ENCODE measurements around the gene AMN. TPM values are rescaled to one million over a fixed set of nuclear protein-coding genes. Genes with fewer than 3 reads are reported as not detected.

The AMN gene
- total RNA-seq, 2 experiments from 2014 or later = 1.0 to 1.4 TPM

DNA sequence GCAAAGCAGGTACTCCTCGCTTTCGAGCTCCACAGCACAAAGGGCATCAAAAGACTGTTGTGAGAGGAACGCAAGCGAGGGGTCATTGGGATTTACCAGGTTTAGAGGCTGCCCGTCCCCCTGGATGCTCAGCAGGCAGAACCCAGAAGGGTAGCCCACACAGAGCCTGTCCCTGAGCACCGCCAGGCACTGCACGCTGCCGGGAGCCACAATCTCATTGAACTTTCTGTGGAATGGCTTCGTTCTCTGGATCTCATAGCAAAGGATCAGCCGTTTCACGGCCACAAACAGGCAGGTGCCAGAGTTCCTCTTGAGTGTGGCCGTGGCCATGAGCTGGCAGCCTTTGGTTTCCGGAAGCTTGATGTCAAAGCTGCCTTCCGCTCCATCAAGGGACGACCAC, 21.5 kb downstream of the AMN start:
- Mint-ChIP-seq H3K9me3 (no peaks in the 10 kb centered on the region), H3K27ac (no peak overlapping the region), H3K36me3 (ENCODE audit: low read depth) (no peaks in the 10 kb centered on the region), H3K27me3 (no peaks in the 10 kb centered on the region), H3K4me1 (ENCODE audit: low read depth) (peaks cover 12% of the 10 kb centered on the region), H3K4me3 (no peak overlapping the region)
- DNase-seq (no peak), ATAC-seq (no peak)
- CTCF ChIA-PET = no interaction called here
- intact Hi-C loops (cut with micrococcal nuclease) = no loop called here
- TF ChIP-seq, protein P1, sequence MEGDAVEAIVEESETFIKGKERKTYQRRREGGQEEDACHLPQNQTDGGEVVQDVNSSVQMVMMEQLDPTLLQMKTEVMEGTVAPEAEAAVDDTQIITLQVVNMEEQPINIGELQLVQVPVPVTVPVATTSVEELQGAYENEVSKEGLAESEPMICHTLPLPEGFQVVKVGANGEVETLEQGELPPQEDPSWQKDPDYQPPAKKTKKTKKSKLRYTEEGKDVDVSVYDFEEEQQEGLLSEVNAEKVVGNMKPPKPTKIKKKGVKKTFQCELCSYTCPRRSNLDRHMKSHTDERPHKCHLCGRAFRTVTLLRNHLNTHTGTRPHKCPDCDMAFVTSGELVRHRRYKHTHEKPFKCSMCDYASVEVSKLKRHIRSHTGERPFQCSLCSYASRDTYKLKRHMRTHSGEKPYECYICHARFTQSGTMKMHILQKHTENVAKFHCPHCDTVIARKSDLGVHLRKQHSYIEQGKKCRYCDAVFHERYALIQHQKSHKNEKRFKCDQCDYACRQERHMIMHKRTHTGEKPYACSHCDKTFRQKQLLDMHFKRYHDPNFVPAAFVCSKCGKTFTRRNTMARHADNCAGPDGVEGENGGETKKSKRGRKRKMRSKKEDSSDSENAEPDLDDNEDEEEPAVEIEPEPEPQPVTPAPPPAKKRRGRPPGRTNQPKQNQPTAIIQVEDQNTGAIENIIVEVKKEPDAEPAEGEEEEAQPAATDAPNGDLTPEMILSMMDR (IDR thresholded peaks at IDR 0.05) = no peak
- POLR2A ChIA-PET = interaction anchor here (0.5 to 1.4 kb wide), 2 partner anchors 9 to 467 kb away, joined by 3 read pairs; no protein-coding TSS in a partner anchor

DNA sequence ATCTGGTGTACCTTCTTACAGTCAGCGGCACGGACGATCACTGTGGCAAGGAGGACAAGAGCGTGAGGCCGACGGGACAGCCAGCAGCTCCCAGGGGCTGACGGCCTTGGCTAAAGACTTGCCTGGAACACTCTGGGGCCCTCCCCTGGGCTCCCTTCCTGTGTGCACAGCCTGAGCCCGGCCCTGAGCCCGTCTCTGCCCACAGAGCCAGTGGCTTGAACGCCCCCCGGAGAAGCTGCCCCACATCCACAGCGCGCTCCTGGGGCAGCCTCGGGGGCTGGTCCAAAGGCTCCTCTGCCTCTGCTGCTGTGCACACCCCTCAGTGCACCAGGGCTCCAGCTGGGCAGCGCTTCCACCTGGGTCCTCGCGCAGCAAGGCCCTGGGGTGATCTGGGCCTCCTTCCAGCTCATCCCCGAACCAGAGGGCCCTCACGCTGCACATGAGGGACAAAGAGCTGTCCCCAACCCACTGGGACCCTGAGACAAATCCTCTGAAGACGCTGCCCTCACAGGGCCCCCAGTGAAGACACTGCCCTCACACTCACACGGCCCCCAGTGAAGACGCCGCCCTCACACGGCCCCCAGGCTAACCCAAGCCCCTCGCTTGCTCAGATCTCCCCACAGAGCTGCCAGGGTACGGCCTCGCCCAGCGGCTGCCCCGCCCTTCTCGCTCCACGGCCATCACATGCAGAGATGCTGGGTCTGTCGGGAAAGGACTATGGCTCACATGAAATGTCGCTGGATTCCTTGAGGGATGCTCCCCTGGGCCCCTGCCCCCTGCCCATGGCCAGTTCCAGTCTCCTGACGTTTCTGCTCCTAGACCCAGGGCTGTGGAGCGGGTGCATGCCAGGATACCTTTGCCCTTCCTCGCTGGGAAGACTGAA, 22.2 kb downstream of the AMN start:
- Mint-ChIP-seq H3K9me3 (no peaks in the 10 kb centered on the region), H3K36me3 (ENCODE audit: low read depth) (no peaks in the 10 kb centered on the region), H3K27me3 (no peaks in the 10 kb centered on the region), H3K4me3 (no peak overlapping the region), H3K4me1 (ENCODE audit: low read depth) (peaks cover 18% of the 10 kb centered on the region), H3K27ac (no peak overlapping the region)
- ChIA-PET CTCF (no interaction called here), POLR2A (interaction anchor here (1.4 kb wide), 1 partner anchor 9 kb away, joined by 3 read pairs; no protein-coding TSS in a partner anchor)
- TF ChIP-seq, protein P1 (IDR thresholded peaks at IDR 0.05) = no peak
- intact Hi-C loops (cut with micrococcal nuclease) = no loop called here
- ATAC-seq = no peak
- DNase-seq = no peak

DNA sequence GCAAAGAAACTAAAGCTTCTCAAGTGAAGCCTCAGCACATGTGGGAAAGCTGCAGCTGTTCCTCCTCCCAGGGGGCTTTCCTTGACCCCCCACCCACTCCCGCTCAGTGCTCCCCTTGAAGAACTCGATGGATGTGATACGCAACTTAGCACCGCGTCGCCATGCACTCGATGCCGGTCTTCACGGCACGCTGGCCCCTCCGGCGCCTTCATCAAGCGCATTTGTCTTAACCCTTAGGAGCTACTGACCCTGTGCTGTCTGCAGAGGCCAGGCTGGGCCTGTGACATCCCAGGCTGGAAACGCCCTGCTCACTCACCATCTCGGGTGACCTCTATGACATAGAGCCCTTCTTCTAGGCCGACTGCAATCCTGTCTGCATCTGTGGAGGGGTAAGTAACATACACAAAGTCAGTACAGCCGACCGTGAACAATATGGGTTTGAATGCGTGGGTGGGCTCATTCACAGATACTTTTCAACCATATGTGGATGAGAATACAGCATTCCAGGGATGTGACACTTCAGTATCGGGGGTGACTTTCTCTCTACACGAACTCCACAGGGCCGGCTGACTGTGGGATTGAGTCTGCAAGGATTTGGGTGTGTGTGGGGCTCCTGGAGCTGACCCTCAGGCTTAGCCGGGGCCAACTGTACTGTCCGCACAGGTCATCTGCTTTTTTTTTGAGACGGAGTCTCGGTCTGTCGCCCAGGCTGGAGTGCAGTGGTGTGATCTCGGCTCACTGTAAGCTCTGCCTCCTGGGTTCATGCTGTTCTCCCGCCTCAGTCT, 23.1 kb downstream of the AMN start:
- ATAC-seq (no peak), DNase-seq (no peak)
- no peaks in the 10 kb centered on the region for H3K9me3 Mint-ChIP-seq
- H3K36me3 Mint-ChIP-seq (ENCODE audit: low read depth) = no peaks in the 10 kb centered on the region
- ChIA-PET CTCF (no interaction called here), POLR2A (no interaction called here)
- no peaks in the 10 kb centered on the region for H3K27me3 Mint-ChIP-seq
- no peak overlapping the region for H3K27ac Mint-ChIP-seq
- no peak overlapping the region for H3K4me3 Mint-ChIP-seq
- intact Hi-C loops (cut with micrococcal nuclease) = no loop called here
- TF ChIP-seq, protein P1 (IDR thresholded peaks at IDR 0.05) = no peak
- H3K4me1 Mint-ChIP-seq (ENCODE audit: low read depth) = peaks cover 18% of the 10 kb centered on the region

DNA sequence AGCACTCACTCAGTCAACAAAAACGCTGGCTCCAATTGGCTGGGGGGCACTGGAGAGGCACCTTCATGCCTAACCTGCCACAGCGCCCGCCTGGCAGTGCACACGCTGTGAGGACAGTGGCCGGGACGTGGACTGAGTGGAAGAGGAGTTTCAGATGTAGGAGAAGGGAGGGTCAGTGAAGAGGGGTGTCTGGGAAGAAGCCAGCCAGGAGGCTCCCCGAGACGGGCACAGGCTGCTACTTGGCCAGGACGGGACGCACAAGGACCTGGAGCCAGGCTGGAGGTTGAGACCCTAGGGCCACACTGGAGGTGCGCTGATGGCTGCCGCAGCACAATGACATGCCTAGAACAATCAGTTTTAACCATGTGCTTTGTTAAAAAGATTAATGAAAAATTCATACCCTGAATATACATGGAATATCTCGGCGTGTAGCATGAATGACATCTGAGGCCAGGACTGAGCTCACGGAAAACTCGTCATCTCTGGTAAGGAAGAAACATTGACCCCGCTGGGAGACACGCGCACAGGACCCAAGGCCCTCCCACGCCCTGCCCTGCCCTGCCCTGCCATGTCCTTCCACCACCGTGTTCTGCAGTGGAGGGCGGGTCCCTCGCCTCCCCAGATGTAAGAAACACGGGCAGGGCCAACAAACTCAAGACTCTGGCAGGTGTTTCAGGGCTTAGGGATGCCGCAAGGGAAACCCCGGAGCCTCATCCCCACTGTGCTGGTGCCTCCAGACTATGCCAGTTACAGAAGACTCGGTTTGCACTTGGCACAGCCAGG, 25.0 kb downstream of the AMN start:
- Mint-ChIP-seq H3K4me3 (no peak overlapping the region), H3K27me3 (no peaks in the 10 kb centered on the region), H3K4me1 (ENCODE audit: low read depth) (peaks cover 18% of the 10 kb centered on the region), H3K36me3 (ENCODE audit: low read depth) (no peaks in the 10 kb centered on the region), H3K27ac (no peak overlapping the region), H3K9me3 (no peaks in the 10 kb centered on the region)
- DNase-seq (no peak), ATAC-seq (no peak)
- TF ChIP-seq, protein P1 (IDR thresholded peaks at IDR 0.05) = no peak
- POLR2A ChIA-PET = no interaction called here
- intact Hi-C loops (cut with micrococcal nuclease) = no loop called here
- CTCF ChIA-PET = no interaction called here

Measured in activated CD8-positive, alpha-beta T cell treated with anti-CD3 and anti-CD28 coated beads for 36 hours (primary cell).